ENCODE measurements around the gene CPD. TPM values are rescaled to one million over a fixed set of nuclear protein-coding genes. Genes with fewer than 3 reads are reported as not detected.

The CPD gene
- total and polyA plus RNA-seq, 2 experiments from 2014 or later, result 28.0 to 121 TPM

- 96 to 100% methylated on average over 2 of the region's 2 CpGs for WGBS, 2 experiments (ENCODE audit: low coverage in 1 of 2, low lambda C conversion rate in 2 of 2, missing lambda C conversion rate in 2 of 2)
- no peaks in the 10 kb centered on the region for H4K20me1 ChIP-seq (ENCODE audit: insufficient read depth)
Observed at GRCh38 chr17:30345089-30345433, 33.7 kb upstream of the CPD start.

GRCh38 chr17:30345527-30346075 lies 33.1 kb upstream of the CPD start:
- Histone ChIP-seq H4K20me1 (ENCODE audit: insufficient read depth) (no peaks in the 10 kb centered on the region), H3K9ac (no peak overlapping the region), H3K79me2 (ENCODE audit: insufficient read depth) (no peaks in the 10 kb centered on the region), H3K27ac (no peak overlapping the region), H3K4me3 (no peak overlapping the region), H3K36me3 (ENCODE audit: low read depth) (no peaks in the 10 kb centered on the region), H3K9me2 (ENCODE audit: insufficient read depth) (no peaks in the 10 kb centered on the region), H3K9me3 (ENCODE audit: low read depth) (no peaks in the 10 kb centered on the region), H3F3A (ENCODE audit: insufficient read depth) (0 out of 2 replicates have a peak, but pooled peaks cover 5% of the 10 kb centered on the region), H3K27me3 (replicated peaks; ENCODE audit: insufficient read depth) (no peaks in the 10 kb centered on the region), H3K4me1 (ENCODE audit: insufficient read depth) (peaks cover 5% of the 10 kb centered on the region), H3K4me2 (ENCODE audit: unreplicated experiment) (peak overlapping the region; percentile 9), H2AFZ (no peak overlapping the region)
- no peak for DNase-seq
- TF ChIP-seq EZH2phosphoT487 (IDR thresholded peaks at IDR 0.05; ENCODE audit: insufficient read depth, low read depth) (no peak), EZH2 (IDR thresholded peaks at IDR 0.05; ENCODE audit: insufficient read depth, poor library complexity, severe bottlenecking) (no peak)
- in situ Hi-C loops (cut with MboI), result no loop called here
- WGBS, 2 experiments (ENCODE audit: low coverage in 1 of 2, low lambda C conversion rate in 2 of 2, missing lambda C conversion rate in 2 of 2), result 71 to 85% methylated on average over 4 of the region's 4 CpGs

More at GRCh38 chr17:30345089-30345433, 33.7 kb upstream of the CPD start:
- H3K36me3 ChIP-seq (ENCODE audit: low read depth), result no peaks in the 10 kb centered on the region
- TF ChIP-seq EZH2phosphoT487 (IDR thresholded peaks at IDR 0.05; ENCODE audit: insufficient read depth, low read depth) (no peak), EZH2 (IDR thresholded peaks at IDR 0.05; ENCODE audit: insufficient read depth, poor library complexity, severe bottlenecking) (no peak)
- no peak overlapping the region for H3K4me3 ChIP-seq
- no peak for DNase-seq
- H3K79me2 ChIP-seq (ENCODE audit: insufficient read depth), result no peaks in the 10 kb centered on the region
- H3K4me2 ChIP-seq (ENCODE audit: unreplicated experiment), result peak overlapping the region; percentile 9
- H3K27ac ChIP-seq, result no peak overlapping the region
- in situ Hi-C loops (cut with MboI), result no loop called here
- H3K9ac ChIP-seq, result no peak overlapping the region
- H3K9me2 ChIP-seq (ENCODE audit: insufficient read depth), result no peaks in the 10 kb centered on the region
- no peaks in the 10 kb centered on the region for H3K27me3 ChIP-seq (replicated peaks; ENCODE audit: insufficient read depth)
- no peaks in the 10 kb centered on the region for H3K9me3 ChIP-seq (ENCODE audit: low read depth)
- 0 out of 2 replicates have a peak, but pooled peaks cover 8% of the 10 kb centered on the region for H3F3A ChIP-seq (ENCODE audit: insufficient read depth)
- no peak overlapping the region for H2AFZ ChIP-seq
- H3K4me1 ChIP-seq (ENCODE audit: insufficient read depth), result peaks cover 11% of the 10 kb centered on the region

GRCh38 chr17:30346221-30346795 lies 32.4 kb upstream of the CPD start:
- TF ChIP-seq EZH2 (IDR thresholded peaks at IDR 0.05; ENCODE audit: insufficient read depth, poor library complexity, severe bottlenecking) (no peak), EZH2phosphoT487 (IDR thresholded peaks at IDR 0.05; ENCODE audit: insufficient read depth, low read depth) (no peak)
- in situ Hi-C loops (cut with MboI), result no loop called here
- 85 to 88% methylated on average over 3 of the region's 3 CpGs for WGBS, 2 experiments (ENCODE audit: low coverage in 1 of 2, low lambda C conversion rate in 2 of 2, missing lambda C conversion rate in 2 of 2)
- Histone ChIP-seq H3F3A (ENCODE audit: insufficient read depth) (0 out of 2 replicates have a peak, but pooled peaks cover 3% of the 10 kb centered on the region), H4K20me1 (ENCODE audit: insufficient read depth) (no peaks in the 10 kb centered on the region), H3K79me2 (ENCODE audit: insufficient read depth) (no peaks in the 10 kb centered on the region), H3K27ac (no peak overlapping the region), H3K27me3 (replicated peaks; ENCODE audit: insufficient read depth) (no peaks in the 10 kb centered on the region), H3K9me2 (ENCODE audit: insufficient read depth) (no peaks in the 10 kb centered on the region), H2AFZ (no peak overlapping the region), H3K9me3 (ENCODE audit: low read depth) (no peaks in the 10 kb centered on the region), H3K9ac (no peak overlapping the region), H3K4me1 (ENCODE audit: insufficient read depth) (no peaks in the 10 kb centered on the region; the same call in 1 of the 2 replicates), H3K4me2 (ENCODE audit: unreplicated experiment) (no peak overlapping the region), H3K4me3 (no peak overlapping the region), H3K36me3 (ENCODE audit: low read depth) (no peaks in the 10 kb centered on the region)
- peak; percentile 20 for DNase-seq

- Histone ChIP-seq H3K4me3 (no peak overlapping the region), H2AFZ (no peak overlapping the region), H3K79me2 (ENCODE audit: insufficient read depth) (no peaks in the 10 kb centered on the region), H3K9me3 (ENCODE audit: low read depth) (no peaks in the 10 kb centered on the region), H4K20me1 (ENCODE audit: insufficient read depth) (no peaks in the 10 kb centered on the region), H3K9me2 (ENCODE audit: insufficient read depth) (no peaks in the 10 kb centered on the region), H3K9ac (no peak overlapping the region), H3K36me3 (ENCODE audit: low read depth) (no peaks in the 10 kb centered on the region), H3K4me1 (ENCODE audit: insufficient read depth) (no peaks in the 10 kb centered on the region; the same call in 1 of the 2 replicates), H3K27ac (no peak overlapping the region), H3K4me2 (ENCODE audit: unreplicated experiment) (no peak overlapping the region), H3K27me3 (replicated peaks; ENCODE audit: insufficient read depth) (no peaks in the 10 kb centered on the region), H3F3A (ENCODE audit: insufficient read depth) (0 out of 2 replicates have a peak, but pooled peaks cover 4% of the 10 kb centered on the region)
- WGBS, 2 experiments (ENCODE audit: low coverage in 1 of 2, low lambda C conversion rate in 2 of 2, missing lambda C conversion rate in 2 of 2), result 71 to 72% methylated on average over 4 of the region's 4 CpGs
- in situ Hi-C loops (cut with MboI), result no loop called here
- TF ChIP-seq EZH2 (IDR thresholded peaks at IDR 0.05; ENCODE audit: insufficient read depth, poor library complexity, severe bottlenecking) (no peak), EZH2phosphoT487 (IDR thresholded peaks at IDR 0.05; ENCODE audit: insufficient read depth, low read depth) (no peak)
- no peak for DNase-seq
Observed at GRCh38 chr17:30347488-30347887, 31.2 kb upstream of the CPD start.
